Measurements from ENCODE around the gene HMCN2. TPM values are rescaled to one million over a fixed set of nuclear protein-coding genes. Genes with fewer than 3 reads are reported as not detected.

HMCN2 gene
- total and polyA plus RNA-seq, 4 donors = 0.24 to 1.8 (median 0.29) TPM

DNA sequence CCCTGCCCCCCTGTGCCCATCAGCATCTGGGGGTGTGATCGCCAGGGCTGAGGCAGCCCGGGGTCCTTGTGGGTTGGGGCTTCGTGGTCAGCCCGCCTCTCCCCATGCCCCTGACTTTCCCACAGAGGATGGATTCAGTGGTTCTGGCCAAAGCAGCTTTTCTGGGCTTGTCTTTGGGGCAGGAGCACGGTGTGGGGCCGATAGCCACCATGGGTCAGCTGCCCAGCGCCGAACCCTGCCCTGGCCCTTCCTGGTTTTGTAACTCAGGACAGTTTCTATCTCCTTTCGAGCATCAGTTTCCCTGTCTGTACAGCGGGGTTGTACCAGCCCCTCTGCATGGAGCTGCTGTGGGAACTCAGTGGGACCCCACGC lies 77.1 kb downstream of the HMCN2 start:
- 82% methylated on average over 11 of the region's 11 CpGs for WGBS

More for the DNA sequence above, 77.1 kb downstream of the HMCN2 start:
- TF ChIP-seq, protein P1, sequence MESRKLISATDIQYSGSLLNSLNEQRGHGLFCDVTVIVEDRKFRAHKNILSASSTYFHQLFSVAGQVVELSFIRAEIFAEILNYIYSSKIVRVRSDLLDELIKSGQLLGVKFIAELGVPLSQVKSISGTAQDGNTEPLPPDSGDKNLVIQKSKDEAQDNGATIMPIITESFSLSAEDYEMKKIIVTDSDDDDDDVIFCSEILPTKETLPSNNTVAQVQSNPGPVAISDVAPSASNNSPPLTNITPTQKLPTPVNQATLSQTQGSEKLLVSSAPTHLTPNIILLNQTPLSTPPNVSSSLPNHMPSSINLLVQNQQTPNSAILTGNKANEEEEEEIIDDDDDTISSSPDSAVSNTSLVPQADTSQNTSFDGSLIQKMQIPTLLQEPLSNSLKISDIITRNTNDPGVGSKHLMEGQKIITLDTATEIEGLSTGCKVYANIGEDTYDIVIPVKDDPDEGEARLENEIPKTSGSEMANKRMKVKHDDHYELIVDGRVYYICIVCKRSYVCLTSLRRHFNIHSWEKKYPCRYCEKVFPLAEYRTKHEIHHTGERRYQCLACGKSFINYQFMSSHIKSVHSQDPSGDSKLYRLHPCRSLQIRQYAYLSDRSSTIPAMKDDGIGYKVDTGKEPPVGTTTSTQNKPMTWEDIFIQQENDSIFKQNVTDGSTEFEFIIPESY (IDR thresholded peaks at IDR 0.05) = no peak
- TF ChIP-seq GABPA (IDR thresholded peaks at IDR 0.05 in 1 of 2, conservative IDR thresholded peaks at IDR 0.05 in 1 of 2) (no peak), EGR1 (IDR thresholded peaks at IDR 0.05; ENCODE audit: low read depth in 2 of 2) (no peak), NR2F2 (IDR thresholded peaks at IDR 0.05) (no peak), SP1 (IDR thresholded peaks at IDR 0.05) (no peak), HNF4A (conservative IDR thresholded peaks at IDR 0.05) (no peak), MAX (IDR thresholded peaks at IDR 0.05) (no peak), RXRA (IDR thresholded peaks at IDR 0.05) (no peak), FOXA2 (IDR thresholded peaks at IDR 0.05) (no peak), YY1 (IDR thresholded peaks at IDR 0.05) (no peak), TAF1 (conservative IDR thresholded peaks at IDR 0.05) (no peak), JUND (IDR thresholded peaks at IDR 0.05) (no peak), CTCF (IDR thresholded peaks at IDR 0.05; ENCODE audit: low read depth, low read length, missing input control) (no peak)
- TF ChIP-seq, protein P2, sequence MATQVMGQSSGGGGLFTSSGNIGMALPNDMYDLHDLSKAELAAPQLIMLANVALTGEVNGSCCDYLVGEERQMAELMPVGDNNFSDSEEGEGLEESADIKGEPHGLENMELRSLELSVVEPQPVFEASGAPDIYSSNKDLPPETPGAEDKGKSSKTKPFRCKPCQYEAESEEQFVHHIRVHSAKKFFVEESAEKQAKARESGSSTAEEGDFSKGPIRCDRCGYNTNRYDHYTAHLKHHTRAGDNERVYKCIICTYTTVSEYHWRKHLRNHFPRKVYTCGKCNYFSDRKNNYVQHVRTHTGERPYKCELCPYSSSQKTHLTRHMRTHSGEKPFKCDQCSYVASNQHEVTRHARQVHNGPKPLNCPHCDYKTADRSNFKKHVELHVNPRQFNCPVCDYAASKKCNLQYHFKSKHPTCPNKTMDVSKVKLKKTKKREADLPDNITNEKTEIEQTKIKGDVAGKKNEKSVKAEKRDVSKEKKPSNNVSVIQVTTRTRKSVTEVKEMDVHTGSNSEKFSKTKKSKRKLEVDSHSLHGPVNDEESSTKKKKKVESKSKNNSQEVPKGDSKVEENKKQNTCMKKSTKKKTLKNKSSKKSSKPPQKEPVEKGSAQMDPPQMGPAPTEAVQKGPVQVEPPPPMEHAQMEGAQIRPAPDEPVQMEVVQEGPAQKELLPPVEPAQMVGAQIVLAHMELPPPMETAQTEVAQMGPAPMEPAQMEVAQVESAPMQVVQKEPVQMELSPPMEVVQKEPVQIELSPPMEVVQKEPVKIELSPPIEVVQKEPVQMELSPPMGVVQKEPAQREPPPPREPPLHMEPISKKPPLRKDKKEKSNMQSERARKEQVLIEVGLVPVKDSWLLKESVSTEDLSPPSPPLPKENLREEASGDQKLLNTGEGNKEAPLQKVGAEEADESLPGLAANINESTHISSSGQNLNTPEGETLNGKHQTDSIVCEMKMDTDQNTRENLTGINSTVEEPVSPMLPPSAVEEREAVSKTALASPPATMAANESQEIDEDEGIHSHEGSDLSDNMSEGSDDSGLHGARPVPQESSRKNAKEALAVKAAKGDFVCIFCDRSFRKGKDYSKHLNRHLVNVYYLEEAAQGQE (IDR thresholded peaks at IDR 0.05) = no peak
- H3K4me1 ChIP-seq (ENCODE audit: control insufficient read depth in 4 of 4, insufficient read depth in 4 of 4, low read length in 3 of 4) = no peaks in the 10 kb centered on the region
- no peak overlapping the region for H3K4me3 ChIP-seq (ENCODE audit: low read depth in 1 of 3, low read length in 3 of 3)
- H3K9me3 ChIP-seq (ENCODE audit: control insufficient read depth in 4 of 4, low read length in 3 of 4) = no peaks in the 10 kb centered on the region
- H3K9ac ChIP-seq (ENCODE audit: low read depth in 1 of 2, low read length in 2 of 2) = no peak overlapping the region
- no peaks in the 10 kb centered on the region for H3K27me3 ChIP-seq (ENCODE audit: control insufficient read depth in 4 of 4, insufficient read depth in 4 of 4, low read length in 3 of 4)
- H3K27ac ChIP-seq (ENCODE audit: low read depth in 1 of 2, low read length in 2 of 2) = no peak overlapping the region
- H3K36me3 ChIP-seq (ENCODE audit: control insufficient read depth in 4 of 4, insufficient read depth in 3 of 4, low read depth in 1 of 4, low read length in 3 of 4) = no peaks in the 10 kb centered on the region
- DNase-seq (ENCODE audit: low spot score) = no peak

All from liver (tissue), 9 donors.